TTC549 (cell line): Measurements from ENCODE around the gene APCDD1L.
"Not testable (repeated sequence)": the region's sequence is repeated elsewhere in the genome, so short reads cannot be mapped to it uniquely, and the experiment has no call there.

ENCODE experiments used
- FAIRE-seq: peaks from 2 replicates; lab custom pipeline; 2012; peaks lifted over from hg19 to GRCh38; lab: Jason Lieb, UNC

The APCDD1L gene

DNA sequence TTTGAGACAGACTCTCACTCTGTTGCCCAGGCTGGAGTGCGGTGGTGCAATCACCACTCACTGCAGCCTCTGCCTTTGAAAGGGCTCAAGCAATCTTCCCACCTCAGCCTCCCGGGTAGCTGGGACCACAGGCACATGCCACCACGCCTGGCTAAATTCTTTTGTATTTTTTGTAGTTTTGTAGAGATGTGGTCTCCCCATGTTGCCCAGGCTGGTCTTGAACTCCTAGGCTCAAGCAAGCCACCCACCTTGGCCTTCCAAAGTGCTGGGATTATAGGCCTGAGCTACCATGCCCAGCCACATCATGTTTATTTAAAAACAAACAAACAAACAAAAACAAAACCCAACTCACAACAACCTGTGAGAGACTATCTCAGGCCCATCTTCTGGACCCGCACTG is 29.7 kb upstream of the APCDD1L start:
- no peak for FAIRE-seq

DNA sequence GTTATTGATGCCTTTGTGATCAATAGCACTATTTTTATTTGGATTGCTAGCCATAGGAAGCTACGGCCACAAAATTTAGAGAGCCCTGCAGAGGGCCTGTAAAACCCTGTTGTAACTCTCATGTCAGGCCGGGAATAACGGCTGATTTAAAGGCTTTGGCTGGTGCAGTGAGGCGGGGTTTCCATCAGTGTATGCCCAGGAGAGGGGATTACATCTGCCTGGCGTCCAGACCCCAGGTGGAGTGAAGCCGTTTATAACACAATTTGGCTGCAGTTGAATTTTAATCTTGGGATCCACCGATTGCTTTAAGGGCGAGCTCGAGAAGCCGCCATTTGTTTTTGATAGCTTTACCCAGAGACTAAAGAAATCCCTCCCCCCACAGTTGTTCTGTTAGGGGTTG is 29.1 kb upstream of the APCDD1L start:
- no peak for FAIRE-seq

DNA sequence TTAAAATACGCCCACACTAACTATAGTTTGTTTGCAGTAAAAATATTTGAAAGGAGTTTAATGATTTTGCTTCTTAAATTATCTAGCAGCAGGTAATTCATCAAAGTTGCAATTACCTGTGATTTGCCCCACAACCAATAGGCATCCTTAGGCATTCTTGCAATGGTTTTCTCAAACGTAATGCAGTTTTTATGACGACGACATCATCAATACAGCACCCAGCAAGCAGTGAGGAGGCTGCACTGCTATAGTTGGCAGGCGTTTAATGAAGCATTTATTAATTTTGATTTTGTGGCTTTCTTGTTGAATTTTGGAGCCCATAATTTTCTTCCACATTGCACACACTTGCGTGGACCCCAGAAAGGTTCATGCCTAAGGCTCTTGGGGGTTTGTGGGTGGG is 28.1 kb upstream of the APCDD1L start:
- FAIRE-seq = no peak

DNA sequence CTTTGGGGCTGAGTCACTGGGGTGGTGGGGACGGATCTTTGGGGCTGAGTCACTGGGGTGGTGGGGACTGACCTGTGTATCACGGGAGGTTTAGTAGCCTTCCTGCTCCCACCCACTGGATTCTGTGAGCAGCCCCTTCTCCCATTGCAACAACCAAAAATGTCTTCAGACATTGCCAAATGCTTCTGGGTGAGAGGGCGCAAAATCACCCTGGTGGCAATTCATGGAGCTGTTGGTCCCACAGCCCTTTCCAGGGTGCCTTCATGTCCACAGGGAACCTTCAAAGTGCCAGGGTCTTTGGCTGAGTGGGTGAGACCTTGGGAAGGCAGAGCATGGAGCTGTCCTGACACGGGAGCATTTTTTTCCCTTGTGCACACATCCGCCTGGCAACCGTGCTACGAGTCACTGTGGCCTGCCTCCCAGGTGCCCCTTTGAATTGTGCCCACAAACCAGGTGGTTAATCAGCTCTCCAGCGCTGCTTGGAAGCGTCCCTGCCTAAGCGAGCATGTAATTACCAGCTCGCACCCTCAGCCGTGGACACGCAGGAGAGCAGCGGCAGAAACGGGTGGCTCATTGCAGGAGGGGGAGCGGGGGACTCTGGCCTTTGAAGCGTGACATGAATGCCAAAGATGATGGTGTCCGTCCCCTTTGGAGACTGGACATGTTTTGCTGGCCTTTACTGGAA is 27.4 kb upstream of the APCDD1L start:
- FAIRE-seq = no peak

DNA sequence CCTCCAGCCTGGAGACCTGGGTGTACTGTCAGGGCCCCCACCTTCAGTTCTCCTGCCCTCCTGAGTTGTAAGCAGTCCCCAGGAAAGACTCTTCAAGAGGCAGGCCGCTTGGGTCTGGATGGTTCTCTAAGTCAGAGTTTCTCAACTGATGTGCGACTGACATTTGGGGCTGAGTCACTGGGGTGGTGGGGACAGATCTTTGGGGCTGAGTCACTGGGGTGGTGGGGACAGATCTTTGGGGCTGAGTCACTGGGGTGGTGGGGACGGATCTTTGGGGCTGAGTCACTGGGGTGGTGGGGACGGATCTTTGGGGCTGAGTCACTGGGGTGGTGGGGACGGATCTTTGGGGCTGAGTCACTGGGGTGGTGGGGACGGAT is 26.8 kb upstream of the APCDD1L start:
- FAIRE-seq = not testable (repeated sequence)

DNA sequence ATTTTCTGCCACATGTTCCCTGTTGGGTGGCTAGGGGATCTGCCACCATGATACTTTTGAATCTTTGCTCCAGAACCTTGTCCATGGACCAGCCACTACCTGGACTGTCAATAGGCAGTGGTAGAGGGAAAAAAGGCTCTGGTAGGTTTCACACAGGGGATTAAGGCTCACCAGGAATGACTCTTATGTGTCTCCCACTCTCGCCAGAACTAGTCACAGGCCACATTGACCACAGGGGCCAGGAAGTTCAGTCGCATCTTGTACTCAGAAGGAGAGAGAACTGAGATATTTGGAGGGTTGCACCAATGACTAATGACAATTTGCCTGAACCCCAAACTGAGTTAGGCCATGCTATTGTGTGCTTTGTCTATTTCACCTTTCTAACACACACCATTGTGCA is 23.6 kb upstream of the APCDD1L start:
- FAIRE-seq = no peak

DNA sequence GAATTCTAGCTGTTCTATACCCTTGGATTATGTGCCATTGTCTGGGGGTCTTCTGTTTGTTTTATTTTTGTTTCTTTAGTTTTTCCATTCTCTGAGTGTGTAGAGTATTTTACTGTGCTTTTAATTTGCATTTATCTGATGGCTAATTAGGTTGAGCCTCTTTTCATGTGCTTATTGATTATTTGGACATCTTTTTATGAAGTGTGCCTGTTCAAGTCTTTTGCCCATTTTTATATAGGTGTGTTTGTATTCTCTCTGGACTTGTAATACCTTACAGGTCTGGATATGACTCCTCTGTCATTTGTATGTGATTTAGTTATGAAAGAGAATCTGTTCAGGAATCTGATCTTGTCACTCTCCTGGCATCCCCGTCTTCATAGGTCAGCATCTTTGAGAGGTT is 22.6 kb upstream of the APCDD1L start:
- FAIRE-seq = no peak

DNA sequence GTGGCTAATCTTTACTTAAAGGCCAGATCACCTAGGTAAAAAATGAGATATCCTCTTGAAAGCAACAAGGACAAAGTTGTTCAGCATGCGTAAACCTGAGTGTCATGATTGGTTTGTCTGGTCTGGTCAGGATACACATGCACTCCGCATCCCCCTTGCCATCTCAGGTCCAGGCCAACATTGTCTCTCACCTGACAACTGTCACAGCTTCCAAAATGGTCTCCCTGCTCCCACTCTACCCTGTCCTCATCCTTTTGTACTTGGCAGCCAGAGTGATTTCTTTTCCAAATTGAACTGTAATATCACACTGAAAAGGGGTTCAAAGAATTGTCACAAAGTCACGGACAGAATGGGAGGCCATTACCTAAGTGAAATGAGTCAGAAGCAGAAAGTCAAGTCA is 21.1 kb upstream of the APCDD1L start:
- no peak for FAIRE-seq

DNA sequence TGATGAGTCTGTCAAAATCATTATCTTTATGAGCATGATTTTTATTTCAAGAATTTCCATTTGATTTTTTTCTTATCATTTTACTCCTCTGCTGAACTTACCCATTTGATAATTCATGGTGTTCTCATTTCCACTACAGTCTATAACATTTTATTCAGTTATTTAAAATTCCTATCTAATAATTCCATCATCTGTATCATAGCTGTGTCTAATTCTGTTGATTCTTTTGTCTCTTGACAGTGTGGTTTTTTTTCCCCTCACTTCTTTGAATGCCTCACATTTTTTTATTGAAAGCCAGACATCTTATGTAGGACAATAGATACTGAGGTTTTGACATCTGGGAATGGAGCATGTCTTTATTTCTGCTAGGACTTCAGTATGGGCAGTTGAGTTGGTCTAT is 16.5 kb upstream of the APCDD1L start:
- no peak for FAIRE-seq

DNA sequence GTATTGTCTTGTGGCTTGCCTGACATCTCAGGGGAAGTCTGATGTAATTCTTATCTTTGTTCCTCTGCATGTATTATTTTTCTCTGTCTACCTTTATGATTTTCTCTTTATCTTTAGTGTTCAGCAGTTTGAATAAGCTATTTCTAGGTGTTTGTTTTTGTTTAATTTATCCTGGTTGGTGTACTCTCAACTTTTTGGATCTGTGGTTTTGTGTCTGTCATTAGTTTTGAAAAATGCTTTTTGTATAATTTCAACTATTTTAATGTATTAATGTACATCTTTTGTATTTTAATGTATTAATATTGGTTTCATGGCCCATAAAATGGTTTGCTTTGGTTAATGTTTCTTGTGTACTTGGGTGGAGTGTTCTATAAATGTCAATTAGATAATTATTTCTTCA is 15.9 kb upstream of the APCDD1L start:
- no peak for FAIRE-seq

DNA sequence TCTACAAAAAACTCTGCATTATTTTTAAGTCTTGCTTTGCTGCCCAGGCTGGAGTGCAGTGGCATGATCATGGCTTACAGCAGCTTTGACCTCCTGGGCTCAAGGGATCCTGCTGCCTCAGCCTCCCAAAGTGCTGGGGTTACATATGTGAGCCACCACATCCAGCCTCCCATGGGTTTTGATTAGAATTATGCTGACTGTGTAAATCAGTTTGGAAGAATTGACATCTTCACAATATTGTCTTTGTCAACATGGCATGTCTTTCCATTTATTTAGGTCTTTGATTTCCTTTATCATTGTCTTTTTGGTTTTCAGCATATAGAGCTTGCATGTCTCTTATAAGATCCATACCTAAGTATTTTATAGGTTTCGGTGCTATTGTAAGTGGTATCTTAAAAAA is 13.2 kb upstream of the APCDD1L start:
- FAIRE-seq = no peak

DNA sequence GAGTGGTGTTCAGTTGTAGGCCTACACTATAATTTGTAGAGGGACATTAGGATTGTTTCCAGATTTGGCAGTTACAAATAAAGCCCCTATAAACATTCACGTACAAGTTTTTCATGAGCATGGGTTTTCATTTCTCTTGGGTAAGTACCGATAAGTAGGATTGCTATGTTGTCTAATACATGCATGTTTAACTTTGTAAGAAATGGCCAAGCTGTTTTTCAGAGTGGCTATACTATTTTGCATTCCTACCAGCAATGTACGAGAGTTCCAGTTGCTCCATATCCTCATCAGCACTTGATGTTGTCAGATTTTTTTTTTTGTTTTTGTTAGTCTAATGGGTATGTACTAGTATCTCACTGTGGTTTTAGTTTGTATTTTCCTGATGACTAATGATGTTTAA is 11.2 kb upstream of the APCDD1L start:
- no peak for FAIRE-seq

DNA sequence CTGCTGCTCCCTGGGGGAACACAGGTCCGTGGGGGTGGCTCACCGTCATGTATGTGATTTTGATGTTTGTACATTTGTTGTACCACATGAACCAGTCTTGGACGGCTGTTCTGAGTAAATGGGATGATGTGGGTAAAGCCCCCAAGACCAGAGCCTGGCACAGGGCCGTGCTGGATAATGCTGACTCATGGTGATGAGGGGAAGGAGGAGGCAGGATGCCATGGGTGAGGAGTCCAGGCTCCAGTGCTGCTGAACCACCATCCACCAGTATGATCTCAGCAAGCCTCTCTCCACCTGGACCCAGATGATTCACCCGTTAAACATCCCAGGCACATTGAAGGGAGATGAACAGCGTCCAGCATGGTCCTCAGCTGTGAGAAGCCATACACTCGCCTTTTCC is 9.6 kb upstream of the APCDD1L start:
- no peak for FAIRE-seq

DNA sequence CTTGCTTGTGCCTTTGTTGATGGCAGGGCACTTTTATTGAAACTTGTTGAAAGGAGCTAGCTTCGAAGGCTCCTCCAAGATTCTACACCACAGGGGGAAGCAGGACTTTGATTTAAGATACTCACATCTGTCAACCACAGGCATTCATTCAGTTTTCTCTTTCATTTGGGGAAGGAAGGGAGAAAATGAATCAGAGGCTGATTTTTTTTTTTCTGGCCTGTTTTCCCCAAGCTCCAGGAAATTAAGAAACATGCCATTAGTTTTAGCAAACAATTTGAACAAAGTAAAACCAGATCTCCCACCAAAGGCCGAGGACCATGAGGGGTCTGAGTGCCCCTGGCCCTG is 8.7 kb upstream of the APCDD1L start:
- FAIRE-seq = no peak

DNA sequence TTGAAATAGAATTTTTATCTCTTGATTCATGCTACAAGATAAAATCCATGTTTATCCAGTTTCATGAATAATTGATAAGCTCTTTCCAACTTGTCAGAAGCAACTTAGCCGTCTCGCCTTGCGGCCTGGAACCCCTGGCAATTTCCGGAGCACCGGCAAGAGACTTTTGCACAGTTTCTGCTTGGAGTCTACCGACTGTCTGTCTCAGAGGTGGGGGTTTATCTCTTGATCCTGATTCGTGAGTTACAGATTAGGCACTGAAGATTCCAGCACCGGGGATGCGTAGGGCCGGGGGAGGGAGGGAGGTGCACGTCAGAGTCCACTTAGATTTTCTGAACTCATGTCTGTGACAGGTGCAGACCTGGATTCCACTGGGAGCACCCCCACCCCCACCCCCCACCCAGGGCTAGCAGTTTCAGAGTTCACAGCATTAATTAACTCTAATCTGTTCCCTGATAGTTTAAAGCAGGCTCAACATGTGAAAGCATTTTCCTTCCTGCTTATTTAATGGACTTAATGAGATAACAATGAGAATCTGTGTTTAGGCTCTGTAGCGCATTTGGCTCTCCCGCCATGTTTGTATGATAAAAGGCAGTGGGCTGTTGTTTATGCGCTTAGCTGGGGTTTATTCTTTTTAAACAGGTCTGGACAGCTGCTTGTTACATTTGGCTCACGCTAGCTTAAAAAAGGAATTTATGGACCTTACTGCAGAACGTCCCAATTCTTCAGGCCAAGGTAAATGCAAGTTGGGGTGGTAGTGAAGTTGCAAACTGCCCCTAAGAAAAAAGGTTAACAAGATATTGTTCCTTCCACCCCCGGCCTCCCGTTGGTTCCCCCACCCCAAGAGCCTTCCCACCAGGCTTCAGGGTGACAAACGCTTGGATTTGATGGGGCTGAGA is 8.1 kb upstream of the APCDD1L start:
- FAIRE-seq = no peak

DNA sequence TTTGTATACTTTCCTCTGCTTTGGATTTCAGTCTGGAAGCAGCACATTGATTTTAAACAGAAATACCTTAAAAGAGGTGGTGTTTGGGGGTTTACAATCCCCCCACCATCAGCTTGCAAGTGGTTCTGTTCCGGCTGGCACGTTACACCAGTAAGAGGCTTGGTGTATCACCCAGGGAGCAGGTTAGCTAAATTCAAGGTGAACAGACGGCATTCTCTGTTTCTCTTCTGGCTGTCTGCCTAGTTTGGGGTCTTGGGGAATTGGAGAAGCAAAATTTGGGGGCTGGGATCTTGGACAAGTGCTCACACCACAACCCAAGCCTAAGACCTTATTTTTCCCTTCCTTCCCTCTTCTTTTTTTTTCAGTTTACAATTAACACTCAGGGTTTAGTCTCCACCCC is 7.5 kb upstream of the APCDD1L start:
- FAIRE-seq = no peak

DNA sequence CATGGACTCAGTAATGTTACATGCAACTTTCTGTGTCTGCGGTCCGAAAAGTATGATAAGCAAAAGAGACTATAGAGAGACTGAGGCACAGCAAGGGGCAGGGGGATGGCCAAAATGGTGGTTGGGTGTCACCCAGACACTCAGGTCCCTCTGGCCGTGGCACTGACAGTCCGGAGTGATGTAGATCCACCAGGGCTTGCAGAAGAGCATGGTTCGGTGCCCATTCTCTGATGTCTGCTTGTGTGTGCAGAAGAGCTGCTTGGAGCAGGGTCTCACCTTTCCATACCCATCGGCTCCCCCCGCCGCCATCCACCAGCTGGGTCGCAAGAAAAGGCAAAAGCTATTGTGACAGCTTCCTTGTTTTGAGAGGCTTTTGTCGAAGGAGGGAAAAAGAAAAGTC is 6.6 kb upstream of the APCDD1L start:
- FAIRE-seq = no peak

DNA sequence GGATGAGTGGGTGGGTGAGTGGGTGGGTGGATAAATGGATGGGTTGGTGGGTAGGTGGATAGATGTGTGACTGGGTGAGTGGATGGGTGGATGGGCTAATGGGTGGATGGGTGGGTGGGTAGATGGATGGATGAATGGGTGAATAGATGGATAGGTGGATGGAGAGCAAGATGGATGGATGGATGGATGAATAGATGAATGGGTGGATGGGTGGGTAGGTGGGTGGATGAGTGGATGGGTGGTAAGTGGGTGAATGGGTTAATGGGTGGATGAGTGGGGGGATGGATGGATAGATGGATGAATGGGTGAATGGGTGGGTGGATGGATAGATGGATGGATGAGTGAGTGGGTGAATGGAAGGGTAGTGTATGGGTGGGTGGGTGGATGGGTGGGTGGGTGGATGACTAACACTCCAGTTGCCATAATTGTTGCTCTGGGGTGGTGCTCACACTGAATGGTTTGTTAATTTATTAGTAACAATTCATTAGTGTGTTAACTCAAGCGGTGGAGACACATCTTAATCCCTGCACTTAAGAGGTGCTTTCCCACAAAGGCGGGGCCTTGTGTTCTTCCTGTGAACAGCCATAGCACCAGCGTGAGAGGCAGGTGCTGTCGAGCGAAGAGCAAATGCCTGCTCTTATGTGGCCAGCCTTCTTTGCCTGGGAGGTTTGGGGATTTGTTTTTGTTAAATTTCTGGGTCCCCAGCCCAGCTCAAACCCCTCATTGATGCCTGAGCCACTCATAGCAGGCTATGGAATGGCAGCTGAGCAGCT is 4.9 kb upstream of the APCDD1L start:
- FAIRE-seq = no peak

DNA sequence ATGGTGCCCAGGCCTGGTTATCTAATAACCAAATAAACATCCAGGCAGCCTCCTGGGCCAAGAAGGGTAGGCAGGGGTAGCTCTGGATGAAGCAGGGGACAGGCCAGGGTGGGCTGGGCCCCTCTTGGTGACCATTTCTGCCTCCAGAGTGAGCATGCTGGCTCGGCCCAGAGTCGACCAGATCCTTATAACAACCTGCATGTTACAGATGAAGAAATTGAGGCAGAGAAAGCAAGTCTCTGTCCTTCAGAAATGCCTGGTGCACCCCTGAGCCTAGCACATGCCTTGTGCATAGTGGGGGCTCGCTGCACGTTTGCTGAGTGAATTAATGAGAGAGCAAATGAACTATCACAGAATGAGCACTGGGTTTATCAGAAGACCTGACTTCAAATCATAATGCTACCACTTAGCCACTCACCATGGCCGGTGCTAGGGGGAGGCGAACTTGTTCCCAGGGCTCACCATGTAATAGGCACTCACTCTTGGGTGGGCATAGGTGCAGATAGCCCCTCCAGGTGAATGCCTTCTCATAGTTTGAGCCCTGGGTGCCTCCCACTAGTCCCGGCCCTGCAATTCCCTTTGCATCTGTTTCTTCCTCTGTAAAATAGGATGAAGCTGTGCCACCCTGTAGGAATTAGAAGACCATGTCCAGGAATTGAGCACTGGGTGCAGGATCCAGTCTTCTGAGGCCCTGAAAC is 3.8 kb upstream of the APCDD1L start:
- no peak for FAIRE-seq

DNA sequence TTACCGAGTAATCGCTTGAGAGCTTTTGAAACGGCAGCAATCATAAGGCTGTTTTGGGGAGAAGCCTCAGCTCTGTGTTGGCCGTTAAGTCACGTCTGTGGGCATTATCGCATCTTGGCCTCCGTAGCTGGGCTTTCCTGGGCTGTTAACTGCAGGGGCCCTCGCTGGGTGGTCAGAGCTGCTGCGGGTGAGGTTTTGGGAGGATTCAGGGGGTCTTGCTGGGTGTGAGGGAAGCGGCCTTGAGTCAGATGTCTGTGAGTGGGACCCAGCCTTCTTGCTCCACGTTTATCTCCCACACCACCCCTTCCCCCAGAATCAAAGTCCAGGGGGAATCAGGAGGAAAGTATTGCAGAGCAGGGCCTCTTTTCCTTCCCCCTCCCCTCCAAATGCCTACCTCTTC is 3.2 kb upstream of the APCDD1L start:
- no peak for FAIRE-seq

DNA sequence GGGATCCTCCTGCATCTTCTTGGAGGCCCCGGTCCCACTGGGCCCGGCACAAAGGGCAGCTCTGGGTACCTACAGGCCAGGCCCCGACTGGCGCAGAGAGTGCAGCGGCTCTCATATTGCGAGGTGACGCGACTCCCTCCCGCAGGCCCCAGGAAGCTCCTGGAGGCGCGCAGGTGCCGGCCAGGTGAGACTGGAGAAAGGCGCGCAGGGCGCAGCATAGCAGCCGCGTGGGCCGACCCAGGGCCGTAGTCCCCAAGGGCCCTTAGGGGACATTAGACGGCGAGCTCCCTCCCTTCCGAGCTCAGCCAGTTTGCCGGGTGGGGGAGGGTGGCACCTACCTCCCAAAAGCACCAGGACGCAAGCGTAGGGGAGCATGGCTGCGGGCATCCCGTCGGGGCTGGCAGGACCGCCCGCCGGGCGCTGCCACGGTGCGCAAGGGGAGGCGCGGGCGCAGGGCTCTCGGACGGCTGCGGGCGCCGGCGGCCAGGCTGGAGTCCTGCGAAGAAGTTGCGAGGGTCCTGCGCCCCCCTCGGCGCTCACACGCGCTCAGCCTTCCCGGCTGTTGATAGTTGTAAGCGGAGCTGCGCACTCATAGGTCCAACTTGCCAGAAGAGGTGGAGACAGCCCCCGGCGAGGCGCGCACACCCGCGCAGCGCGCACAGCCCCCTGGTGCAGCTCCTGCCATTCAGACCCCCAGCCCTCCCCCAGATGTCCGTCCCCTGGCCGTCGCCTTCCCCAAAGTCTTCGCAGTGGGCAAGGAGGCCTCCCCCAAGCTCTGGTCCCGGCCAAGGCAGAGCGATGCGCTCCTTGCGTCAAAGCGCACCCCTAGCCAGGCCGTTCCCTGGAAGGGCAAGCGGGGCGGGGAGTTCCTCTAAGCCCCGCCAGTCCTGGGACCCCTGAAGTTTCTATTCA is 622 bp downstream of the APCDD1L start:
- no peak for FAIRE-seq
